Hepatocyte (in vitro differentiated cells): ENCODE measurements around the gene TMEM202.

Experiments
- CTCF ChIP-seq: fragments of 200-600 bp; sonication (generic); IDR thresholded peaks from 2 replicates; pipeline ENCODE4 v1.5.1; 2016; ENCODE audit warnings: antibody characterized with exemption, mild to moderate bottlenecking; ENCODE audit not compliant: poor library complexity
- EZH2 ChIP-seq: fragments of 200-600 bp; sonication (generic); IDR thresholded peaks from 2 replicates; pipeline ENCODE4 v1.6.1; 2016; ENCODE audit warnings: antibody characterized with exemption, mild to moderate bottlenecking, borderline replicate concordance
- EZH2phosphoT487 ChIP-seq: fragments of 200-600 bp; sonication (generic); IDR thresholded peaks from one replicate; pipeline ENCODE4 v1.6.1; 2018; ENCODE audit warnings: antibody characterized with exemption, mild to moderate bottlenecking, low read depth, moderate library complexity; ENCODE audit not compliant: unreplicated experiment, severe bottlenecking

- TF ChIP-seq CTCF (no peak), EZH2 (no peak), EZH2phosphoT487 (no peak)
Measured at GRCh38 chr15:72369964-72370363, 28.1 kb upstream of the TMEM202 start.
